ENCODE measurements around the gene DCAF11. TPM values are rescaled to one million over a fixed set of nuclear protein-coding genes. Genes with fewer than 3 reads are reported as not detected.

Gene DCAF11
- total RNA-seq, 2 experiments from 2014 or later = 94.1 to 98.2 TPM

DNA sequence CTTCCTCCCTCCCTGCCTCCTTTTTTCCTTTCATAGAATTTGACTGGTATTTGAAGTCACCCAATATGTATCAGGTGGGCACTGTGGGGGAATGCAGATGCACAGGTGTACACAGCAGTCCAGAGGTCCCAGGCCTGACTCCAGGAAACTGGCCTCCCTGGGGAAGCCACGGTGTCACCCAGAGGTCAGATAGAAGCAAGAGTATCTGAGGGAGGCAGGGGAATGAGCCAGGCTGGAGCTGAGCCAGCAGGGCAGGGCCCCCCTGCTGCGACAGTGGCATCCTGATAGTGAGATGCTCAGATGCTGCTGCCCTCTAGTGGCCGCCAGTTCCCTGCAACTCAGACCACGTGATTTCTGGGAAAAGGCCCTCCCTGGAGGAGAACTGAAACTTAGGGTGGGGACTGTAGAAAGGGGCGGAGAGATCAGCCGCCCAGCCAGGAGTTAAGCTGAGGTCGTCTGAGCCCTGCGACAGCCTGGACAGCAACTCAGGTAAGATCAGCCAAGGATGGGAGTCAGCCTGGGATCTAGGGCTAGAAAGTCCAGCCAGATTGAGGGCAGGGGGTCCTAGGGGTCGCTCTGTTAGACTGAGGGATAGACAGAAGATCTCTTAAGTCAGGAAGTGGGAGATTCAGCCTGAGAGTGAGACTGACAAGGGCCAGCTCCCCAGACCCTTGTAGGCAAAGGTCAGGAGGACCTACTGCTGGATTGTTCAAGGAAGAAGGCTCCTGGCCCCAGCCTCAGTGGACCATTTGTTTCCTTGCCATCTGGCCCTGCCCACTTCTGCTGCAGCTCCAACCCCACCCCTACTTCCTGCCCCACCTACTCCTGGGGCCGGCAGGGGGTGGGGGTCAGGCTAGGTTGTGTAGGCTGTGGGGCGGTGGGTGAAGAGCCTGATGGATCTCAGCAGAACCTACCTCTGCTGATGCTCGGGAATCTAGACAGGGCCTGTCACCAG lies 46.5 kb downstream of the DCAF11 start, which contains the start of gene IRF9:
TSS of gene IRF9 (plus strand) at position 416 of the 955 bp plus-strand sequence. CDS start 880 bp downstream, outside the sequence.
- H3K4me1 Mint-ChIP-seq = peaks cover 56% of the 10 kb centered on the region
- CTCF ChIA-PET = interaction anchor here (0.7 to 3.4 kb wide), 38 partner anchors 9 to 271 kb away, joined by 3 to 76 read pairs (median 7); partner anchors contain the start of genes CHMP4A, CIDEB, DCAF11 and EMC9
- H3K9me3 Mint-ChIP-seq = no peaks in the 10 kb centered on the region
- H3K4me3 Mint-ChIP-seq = peak within 1 kb of the TSS; percentile 100
- H3K27ac Mint-ChIP-seq = peak within 1 kb of the TSS; percentile 100
- POLR2A ChIA-PET = interaction anchor here (0.7 to 18.6 kb wide), 48 partner anchors 17 to 1154 kb away, joined by 3 to 652 read pairs (median 7); partner anchors contain the start of genes CARMIL3, CBLN3, CHMP4A and CIDEB
- peaks cover 88% of the 10 kb centered on the region for H3K36me3 Mint-ChIP-seq (ENCODE audit: low read depth)
- no peaks in the 10 kb centered on the region for H3K27me3 Mint-ChIP-seq
- DNase-seq = peak; percentile 99

DNA sequence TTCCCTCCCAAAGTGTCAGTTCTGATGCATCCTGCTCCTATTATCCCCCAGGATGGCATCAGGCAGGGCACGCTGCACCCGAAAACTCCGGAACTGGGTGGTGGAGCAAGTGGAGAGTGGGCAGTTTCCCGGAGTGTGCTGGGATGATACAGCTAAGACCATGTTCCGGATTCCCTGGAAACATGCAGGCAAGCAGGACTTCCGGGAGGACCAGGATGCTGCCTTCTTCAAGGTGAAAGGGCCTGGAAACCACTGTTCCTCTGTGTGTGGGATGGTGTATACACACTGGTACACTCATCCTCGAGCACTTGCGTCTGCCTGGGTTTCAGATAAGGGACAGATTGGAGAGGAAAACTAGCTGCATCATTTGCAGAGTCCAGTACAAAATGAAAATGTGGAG lies 47.5 kb downstream of the DCAF11 start:
- Mint-ChIP-seq H3K36me3 (ENCODE audit: low read depth) (peaks cover 91% of the 10 kb centered on the region), H3K9me3 (no peaks in the 10 kb centered on the region), H3K4me3 (peak overlapping the region; percentile 100), H3K27me3 (no peaks in the 10 kb centered on the region), H3K4me1 (peaks cover 60% of the 10 kb centered on the region), H3K27ac (peak overlapping the region; percentile 100)
- CTCF ChIA-PET = interaction anchor here (0.8 to 3.4 kb wide), 21 partner anchors 11 to 145 kb away, joined by 3 to 76 read pairs (median 12); partner anchors contain the start of genes CHMP4A, CIDEB, DCAF11 and EMC9
- POLR2A ChIA-PET = interaction anchor here (0.7 to 18.6 kb wide), 38 partner anchors 18 to 1155 kb away, joined by 3 to 652 read pairs (median 10); partner anchors contain the start of genes CARMIL3, CBLN3, CHMP4A and CIDEB
- DNase-seq = peak; percentile 27

DNA sequence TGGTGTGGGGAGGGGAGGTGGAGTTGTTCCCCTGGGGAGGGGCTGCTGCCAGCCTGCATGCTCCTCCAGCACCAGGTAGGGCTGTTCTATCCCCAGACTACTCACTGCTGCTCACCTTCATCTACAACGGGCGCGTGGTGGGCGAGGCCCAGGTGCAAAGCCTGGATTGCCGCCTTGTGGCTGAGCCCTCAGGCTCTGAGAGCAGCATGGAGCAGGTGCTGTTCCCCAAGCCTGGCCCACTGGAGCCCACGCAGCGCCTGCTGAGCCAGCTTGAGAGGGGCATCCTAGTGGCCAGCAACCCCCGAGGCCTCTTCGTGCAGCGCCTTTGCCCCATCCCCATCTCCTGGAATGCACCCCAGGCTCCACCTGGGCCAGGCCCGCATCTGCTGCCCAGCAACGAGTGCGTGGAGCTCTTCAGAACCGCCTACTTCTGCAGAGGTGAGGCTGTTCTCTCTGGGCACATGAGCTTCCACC lies 50.0 kb downstream of the DCAF11 start:
- CTCF ChIA-PET = no interaction called here
- H3K9me3 Mint-ChIP-seq = no peaks in the 10 kb centered on the region
- peak overlapping the region; percentile 58 for H3K27ac Mint-ChIP-seq
- POLR2A ChIA-PET = interaction anchor here (0.7 to 18.6 kb wide), 8 partner anchors 16 to 106 kb away, joined by 3 to 652 read pairs (median 6); partner anchors contain the start of genes DCAF11, EMC9, IPO4 and PSME1
- DNase-seq = no peak
- peaks cover 71% of the 10 kb centered on the region for H3K4me1 Mint-ChIP-seq
- H3K36me3 Mint-ChIP-seq (ENCODE audit: low read depth) = peaks cover 87% of the 10 kb centered on the region
- H3K27me3 Mint-ChIP-seq = no peaks in the 10 kb centered on the region
- H3K4me3 Mint-ChIP-seq = peak overlapping the region; percentile 47

DNA sequence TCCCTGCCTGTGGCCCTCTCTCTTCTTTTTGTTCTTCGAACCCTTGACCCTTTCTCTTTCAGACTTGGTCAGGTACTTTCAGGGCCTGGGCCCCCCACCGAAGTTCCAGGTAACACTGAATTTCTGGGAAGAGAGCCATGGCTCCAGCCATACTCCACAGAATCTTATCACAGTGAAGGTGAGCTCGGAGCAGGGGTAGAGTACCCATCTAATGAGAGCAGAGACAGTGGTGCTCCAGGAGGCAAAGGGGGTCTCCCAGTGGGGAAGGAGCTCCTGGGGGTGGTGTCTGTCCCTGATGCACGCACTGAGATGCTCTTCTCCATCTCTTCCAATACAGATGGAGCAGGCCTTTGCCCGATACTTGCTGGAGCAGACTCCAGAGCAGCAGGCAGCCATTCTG lies 51.2 kb downstream of the DCAF11 start:
- no peak for DNase-seq
- ChIA-PET CTCF (no interaction called here), POLR2A (interaction anchor here (0.8 to 18.6 kb wide), 6 partner anchors 15 to 57 kb away, joined by 4 to 652 read pairs (median 8); partner anchors contain the start of genes CHMP4A, DCAF11, EMC9 and IPO4)
- no peak overlapping the region for H3K27ac Mint-ChIP-seq
- peaks cover 67% of the 10 kb centered on the region for H3K4me1 Mint-ChIP-seq
- peaks cover 84% of the 10 kb centered on the region for H3K36me3 Mint-ChIP-seq (ENCODE audit: low read depth)
- H3K9me3 Mint-ChIP-seq = no peaks in the 10 kb centered on the region
- H3K4me3 Mint-ChIP-seq = no peak overlapping the region
- no peaks in the 10 kb centered on the region for H3K27me3 Mint-ChIP-seq

DNA sequence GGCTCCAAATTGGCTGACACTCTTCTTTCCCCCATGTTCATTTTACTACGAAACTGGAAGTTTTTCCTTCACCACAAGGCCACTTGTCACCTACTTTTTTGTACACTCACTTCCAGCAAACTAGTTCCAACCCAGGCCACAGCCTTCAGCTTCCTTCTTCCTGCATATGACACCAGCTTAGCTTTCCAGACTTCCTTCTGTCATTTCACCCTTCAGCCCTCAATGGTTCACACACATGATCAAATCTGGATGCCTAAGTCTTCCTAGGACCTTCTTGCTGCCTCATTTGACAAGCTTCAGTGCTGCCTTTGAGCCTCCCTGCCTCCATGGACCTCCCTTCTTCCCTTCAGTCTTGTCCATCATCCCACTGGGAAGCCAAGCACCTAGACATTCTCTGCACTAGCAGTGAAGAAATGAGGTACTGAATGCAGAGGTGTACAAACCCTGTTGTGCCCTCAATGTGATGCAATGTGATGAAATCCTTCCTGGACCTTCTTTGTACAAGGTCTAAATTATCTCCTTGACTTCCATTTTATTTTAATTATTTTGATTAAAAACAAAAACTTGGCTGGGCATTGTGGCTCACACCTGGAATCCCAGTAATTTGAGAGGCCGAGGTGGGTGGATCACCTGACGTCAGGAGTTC lies 53.0 kb downstream of the DCAF11 start:
- DNase-seq = no peak
- CTCF ChIA-PET = no interaction called here
- Mint-ChIP-seq H3K27me3 (no peaks in the 10 kb centered on the region), H3K36me3 (ENCODE audit: low read depth) (peaks cover 79% of the 10 kb centered on the region), H3K4me3 (no peak overlapping the region), H3K4me1 (peaks cover 72% of the 10 kb centered on the region), H3K9me3 (no peaks in the 10 kb centered on the region), H3K27ac (peak overlapping the region; percentile 57)
- POLR2A ChIA-PET = interaction anchor here (0.7 to 18.6 kb wide), 5 partner anchors 12 to 28 kb away, joined by 3 to 652 read pairs (median 6); partner anchors contain the start of genes EMC9, IPO4, PSME1 and PSME2

DNA sequence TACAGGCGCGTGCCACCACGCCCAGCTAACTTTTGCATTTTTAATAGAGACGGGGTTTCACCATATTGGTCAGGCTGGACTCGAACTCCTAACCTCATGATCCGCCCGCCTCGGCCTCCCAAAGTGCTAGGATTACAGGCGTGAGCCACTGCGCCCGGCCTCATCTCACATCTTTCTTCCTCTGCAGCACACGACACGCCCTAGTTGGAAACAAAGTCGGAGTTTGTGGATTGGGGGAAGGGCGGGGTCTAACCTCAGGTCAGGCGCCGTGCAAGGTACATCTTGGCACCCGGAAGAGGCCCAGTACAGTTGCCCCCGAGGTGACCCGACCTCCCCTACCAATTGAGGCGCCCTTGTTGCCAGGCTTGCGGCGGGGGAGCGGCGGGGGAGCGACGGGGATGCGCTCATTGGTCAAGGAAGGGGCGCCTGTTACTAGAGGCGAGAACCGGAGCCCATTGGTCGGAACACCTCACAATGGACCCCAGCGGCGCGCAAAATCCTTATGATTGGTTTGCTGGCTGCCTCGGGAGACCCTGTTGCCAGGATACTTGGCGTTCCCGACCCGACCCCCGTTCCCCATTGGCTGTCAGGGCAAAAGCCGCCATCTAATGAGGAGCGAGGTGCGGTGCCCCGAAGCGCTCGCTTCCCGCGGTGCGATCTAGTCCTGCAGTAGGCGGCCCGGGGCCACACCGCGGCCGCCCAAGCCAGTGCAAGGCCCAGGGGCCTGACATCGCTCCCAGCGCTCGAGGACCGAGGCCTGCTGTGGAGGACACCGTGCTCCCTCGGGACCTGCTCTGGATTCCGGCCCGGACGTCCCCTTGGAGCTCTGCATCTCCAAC lies 57.1 kb downstream of the DCAF11 start, which contains the start of gene REC8:
TSS of gene REC8 (plus strand) at position 659 of the 839 bp plus-strand sequence. CDS start 473 bp downstream, outside the sequence.
- Mint-ChIP-seq H3K4me3 (peak within 1 kb of the TSS; percentile 67), H3K27ac (peak within 1 kb of the TSS; percentile 79), H3K9me3 (no peaks in the 10 kb centered on the region), H3K36me3 (ENCODE audit: low read depth) (peaks cover 62% of the 10 kb centered on the region), H3K4me1 (peaks cover 50% of the 10 kb centered on the region), H3K27me3 (no peaks in the 10 kb centered on the region)
- peak; percentile 74 for DNase-seq
- ChIA-PET POLR2A (interaction anchor here (0.6 to 21.9 kb wide), 8 partner anchors 5 to 77 kb away, joined by 3 to 652 read pairs (median 8); partner anchors contain the start of genes DCAF11, EMC9, IPO4 and IRF9), CTCF (interaction anchor here (0.7 to 3.2 kb wide), 2 partner anchors 11 to 114 kb away, joined by 3 to 15 read pairs; partner anchors contain the start of gene IRF9)

DNA sequence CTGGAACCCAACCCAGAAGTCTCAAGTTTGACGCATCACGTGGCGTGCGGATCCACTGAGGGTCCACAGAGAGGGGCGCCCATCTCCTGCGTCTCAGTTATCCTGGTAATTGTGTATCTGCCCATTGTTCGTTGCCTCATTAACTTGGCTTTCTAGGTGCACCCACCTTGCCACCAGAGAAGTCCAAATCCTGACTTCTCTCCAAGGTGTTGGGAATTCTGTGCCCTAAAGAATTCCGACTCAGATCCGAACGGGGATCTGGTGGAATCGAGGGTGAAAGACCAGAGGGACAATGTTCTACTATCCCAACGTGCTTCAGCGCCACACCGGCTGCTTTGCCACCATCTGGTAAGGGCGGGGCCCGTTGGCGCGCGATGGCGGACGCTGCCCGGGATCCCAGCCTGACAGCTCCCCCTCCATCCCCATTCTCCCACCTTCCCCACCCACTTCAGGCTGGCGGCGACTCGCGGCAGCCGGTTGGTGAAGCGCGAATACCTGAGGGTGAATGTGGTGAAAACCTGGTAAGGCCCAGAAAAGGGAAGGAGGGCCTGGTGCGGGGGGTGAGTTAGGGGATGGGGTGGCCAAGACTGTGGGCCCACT lies 57.8 kb downstream of the DCAF11 start:
- Mint-ChIP-seq H3K27me3 (no peaks in the 10 kb centered on the region), H3K36me3 (ENCODE audit: low read depth) (peaks cover 62% of the 10 kb centered on the region), H3K4me1 (peaks cover 46% of the 10 kb centered on the region), H3K9me3 (no peaks in the 10 kb centered on the region), H3K27ac (peak overlapping the region; percentile 26), H3K4me3 (peak overlapping the region; percentile 46)
- ChIA-PET CTCF (no interaction called here), POLR2A (interaction anchor here (0.6 to 21.9 kb wide), 5 partner anchors 6 to 63 kb away, joined by 3 to 456 read pairs (median 8); partner anchors contain the start of genes DCAF11, IPO4, IRF9 and REC8)
- DNase-seq = no peak

DNA sequence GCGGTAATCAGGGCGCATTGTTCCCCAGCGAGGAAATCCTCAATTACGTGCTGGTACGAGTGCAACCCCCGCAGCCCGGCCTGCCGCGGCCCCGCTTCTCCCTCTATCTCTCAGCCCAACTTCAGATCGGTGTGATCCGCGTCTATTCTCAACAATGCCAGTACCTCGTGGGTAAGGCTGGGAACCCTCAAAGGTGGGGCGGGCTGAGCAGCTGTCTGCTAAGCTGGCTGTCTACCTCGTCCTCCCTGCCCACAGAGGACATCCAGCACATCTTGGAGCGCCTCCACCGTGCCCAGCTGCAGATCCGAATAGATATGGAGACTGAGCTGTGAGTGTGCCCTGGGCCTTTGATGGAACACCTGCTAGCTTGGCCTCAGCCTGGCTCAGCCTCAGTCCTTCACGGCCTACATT lies 58.3 kb downstream of the DCAF11 start:
- H3K36me3 Mint-ChIP-seq (ENCODE audit: low read depth) = peaks cover 62% of the 10 kb centered on the region
- CTCF ChIA-PET = no interaction called here
- no peak overlapping the region for H3K4me3 Mint-ChIP-seq
- peaks cover 42% of the 10 kb centered on the region for H3K4me1 Mint-ChIP-seq
- H3K27ac Mint-ChIP-seq = peak overlapping the region; percentile 57
- POLR2A ChIA-PET = interaction anchor here (1.0 to 21.9 kb wide), 5 partner anchors 6 to 69 kb away, joined by 3 to 456 read pairs (median 8); partner anchors contain the start of genes EMC9, IPO4, IRF9 and REC8
- no peak for DNase-seq
- H3K27me3 Mint-ChIP-seq = no peaks in the 10 kb centered on the region
- H3K9me3 Mint-ChIP-seq = no peaks in the 10 kb centered on the region

Other genes with a start within 250 kb of the DCAF11 start
- gene DHRS4, start 161.0 kb upstream of the DCAF11 start, total RNA-seq = 10 to 100 TPM; 17.6 to 19.0 TPM
- gene DHRS4L2, start 125.8 kb upstream of the DCAF11 start, total RNA-seq = 10 to 100 TPM; 18.3 to 20.2 TPM
- gene CARMIL3, start 62.8 kb upstream of the DCAF11 start, total RNA-seq = 1 to 10 TPM; 3.7 to 4.2 TPM
- not detected for gene CPNE6, start 43.2 kb upstream of the DCAF11 start, total RNA-seq
- gene PCK2, start 20.5 kb upstream of the DCAF11 start, total RNA-seq = 10 to 100 TPM; 88.5 to 90.6 TPM
- gene NRL, start 172 bp downstream of the DCAF11 start, total RNA-seq = 1 to 10 TPM; 2.1 to 2.4 TPM
- gene FITM1, start 15.9 kb downstream of the DCAF11 start, total RNA-seq = 1 to 10 TPM; 1.3 to 1.4 TPM
- 100 to 1,000 TPM; 391 to 397 TPM for gene PSME1, start 21.4 kb downstream of the DCAF11 start, total RNA-seq
- gene EMC9, start 26.8 kb downstream of the DCAF11 start, total RNA-seq = 10 to 100 TPM; 45.0 to 51.7 TPM
- 100 to 1,000 TPM; 395 to 405 TPM for gene PSME2, start 31.8 kb downstream of the DCAF11 start, total RNA-seq
- gene RNF31, start 32.7 kb downstream of the DCAF11 start, total RNA-seq = 100 to 1,000 TPM; 122 to 129 TPM
- 100 to 1,000 TPM; 262 to 267 TPM for gene IRF9, start 46.5 kb downstream of the DCAF11 start, total RNA-seq
- 10 to 100 TPM; 48.0 to 51.9 TPM for gene REC8, start 57.3 kb downstream of the DCAF11 start, total RNA-seq
- 10 to 100 TPM; 24.0 to 26.2 TPM for gene IPO4, start 74.0 kb downstream of the DCAF11 start, total RNA-seq
- 10 to 100 TPM; 30.8 to 35.1 TPM for gene TM9SF1, start 80.7 kb downstream of the DCAF11 start, total RNA-seq
- under 1 TPM; 0.48 to 0.76 TPM for gene TSSK4, start 90.9 kb downstream of the DCAF11 start, total RNA-seq
- 10 to 100 TPM; 92.9 to 97.9 TPM for gene CHMP4A, start 98.7 kb downstream of the DCAF11 start, total RNA-seq
- gene MDP1, start 101.3 kb downstream of the DCAF11 start, total RNA-seq = 10 to 100 TPM; 13.5 to 17.0 TPM
- gene NEDD8, start 117.6 kb downstream of the DCAF11 start, total RNA-seq = 100 to 1,000 TPM; 190 to 197 TPM
- gene GMPR2, start 118.2 kb downstream of the DCAF11 start, total RNA-seq = 10 to 100 TPM; 78.1 to 90.3 TPM
- gene TINF2, start 127.8 kb downstream of the DCAF11 start, total RNA-seq = 100 to 1,000 TPM; 133 to 139 TPM
- gene TGM1, start 148.4 kb downstream of the DCAF11 start, total RNA-seq = 1 to 10 TPM; 4.0 to 4.4 TPM
- gene RABGGTA, start 156.8 kb downstream of the DCAF11 start, total RNA-seq = 10 to 100 TPM; 40.2 to 41.0 TPM
- 10 to 100 TPM; 31.6 to 33.4 TPM for gene DHRS1, start 185.0 kb downstream of the DCAF11 start, total RNA-seq
- 10 to 100 TPM; 25.8 to 27.7 TPM for gene NOP9, start 185.1 kb downstream of the DCAF11 start, total RNA-seq
- gene CIDEB, start 193.2 kb downstream of the DCAF11 start, total RNA-seq = 10 to 100 TPM; 38.4 to 39.6 TPM
- 10 to 100 TPM; 18.5 to 19.6 TPM for gene LTB4R2, start 195.4 kb downstream of the DCAF11 start, total RNA-seq
- gene LTB4R, start 196.7 kb downstream of the DCAF11 start, total RNA-seq = 10 to 100 TPM; 36.1 to 37.9 TPM
- gene ADCY4, start 220.3 kb downstream of the DCAF11 start, total RNA-seq = 1 to 10 TPM; 4.5 to 5.9 TPM
- gene RIPK3, start 225.2 kb downstream of the DCAF11 start, total RNA-seq = 10 to 100 TPM; 37.3 to 38.0 TPM